Measurements from ENCODE around the gene NAXD.
"Not testable (repeated sequence)": the region's sequence is repeated elsewhere in the genome, so short reads cannot be mapped to it uniquely, and the experiment has no call there.

NAXD gene

GRCh38 chr13:110628952-110629701 lies 13.8 kb downstream of the NAXD start:
- DNase-seq (ENCODE audit: low read depth) = no peak

DNA sequence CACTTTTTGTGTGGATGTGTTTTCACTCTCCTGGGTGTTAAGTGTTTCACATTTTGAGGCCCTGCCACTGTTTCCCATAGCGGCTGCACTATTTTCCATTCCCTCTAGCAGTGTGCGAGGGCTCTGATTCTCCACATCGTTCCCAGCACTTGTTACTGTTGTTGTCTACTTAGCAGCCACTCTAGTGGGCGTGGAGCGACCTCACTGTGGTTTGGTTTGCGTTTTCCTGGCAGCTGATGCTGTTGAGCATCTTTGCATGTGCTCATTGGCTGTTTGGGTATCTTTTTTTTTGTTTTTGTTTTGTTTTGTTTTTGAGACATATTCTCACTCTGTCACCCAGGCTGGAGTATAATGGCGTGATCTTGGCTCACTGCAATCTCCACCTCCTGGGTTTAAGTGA lies 14.4 kb downstream of the NAXD start:
- no peak for DNase-seq (ENCODE audit: low read depth)

GRCh38 chr13:110630566-110631119 lies 15.3 kb downstream of the NAXD start:
- no peak for DNase-seq (ENCODE audit: low read depth)

GRCh38 chr13:110632255-110632654 lies 16.9 kb downstream of the NAXD start:
- not testable (repeated sequence) for DNase-seq (ENCODE audit: low read depth)

- DNase-seq (ENCODE audit: low read depth) = no peak
These were observed 18.4 kb downstream of the NAXD start for GRCh38 chr13:110633776-110634175.

GRCh38 chr13:110634558-110634957 lies 19.2 kb downstream of the NAXD start:
- DNase-seq (ENCODE audit: low read depth) = no peak

GRCh38 chr13:110635405-110636002 lies 20.2 kb downstream of the NAXD start:
- DNase-seq (ENCODE audit: low read depth) = no peak

- DNase-seq (ENCODE audit: low read depth) = no peak
These were observed 20.7 kb downstream of the NAXD start for GRCh38 chr13:110636053-110636475.

DNA sequence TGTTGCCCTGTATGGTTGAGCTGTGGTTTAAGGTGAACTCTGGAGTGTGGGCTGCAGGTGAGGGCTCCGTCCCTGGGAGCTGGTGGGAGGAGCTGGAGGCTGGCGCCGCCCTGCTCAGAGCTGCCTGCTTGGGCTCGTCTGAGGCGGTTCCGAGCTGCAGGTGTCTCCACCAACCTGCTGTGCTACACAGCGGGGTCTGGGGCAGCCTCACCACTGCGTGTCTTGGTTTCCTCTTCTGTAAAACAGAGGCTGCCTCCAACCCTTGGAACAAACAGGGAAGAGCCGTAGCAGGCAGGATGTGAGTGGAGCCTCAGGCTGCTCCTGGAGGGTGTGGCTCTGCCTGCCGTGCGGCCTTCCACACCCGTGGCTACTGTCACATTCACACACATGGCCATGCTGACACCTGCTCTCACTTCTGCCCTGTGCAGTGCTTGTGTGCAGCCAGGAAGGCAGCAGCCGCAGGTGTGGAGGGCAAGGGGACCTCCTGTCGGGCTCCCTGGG lies 21.4 kb downstream of the NAXD start:
- DNase-seq (ENCODE audit: low read depth) = no peak

DNA sequence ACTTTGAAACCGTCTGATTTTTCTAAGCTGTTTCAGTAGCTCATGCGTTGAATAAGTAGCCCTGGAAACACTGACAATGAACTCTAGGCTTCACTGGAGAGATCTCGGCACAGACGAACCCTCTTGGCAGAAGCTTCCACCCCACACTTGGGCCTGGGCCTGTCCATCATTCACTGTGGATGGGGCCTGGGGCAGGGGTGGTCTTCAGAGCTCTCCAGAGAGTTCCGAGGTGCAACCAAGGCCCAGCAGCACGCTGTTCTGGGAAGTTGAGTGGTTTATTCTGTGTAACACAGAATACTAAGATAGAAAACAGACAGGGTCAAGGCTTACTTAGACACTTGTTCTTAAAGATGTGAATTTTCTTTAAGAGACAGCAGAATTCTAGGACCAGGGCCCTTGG lies 21.9 kb downstream of the NAXD start:
- no peak for DNase-seq (ENCODE audit: low read depth)

DNA sequence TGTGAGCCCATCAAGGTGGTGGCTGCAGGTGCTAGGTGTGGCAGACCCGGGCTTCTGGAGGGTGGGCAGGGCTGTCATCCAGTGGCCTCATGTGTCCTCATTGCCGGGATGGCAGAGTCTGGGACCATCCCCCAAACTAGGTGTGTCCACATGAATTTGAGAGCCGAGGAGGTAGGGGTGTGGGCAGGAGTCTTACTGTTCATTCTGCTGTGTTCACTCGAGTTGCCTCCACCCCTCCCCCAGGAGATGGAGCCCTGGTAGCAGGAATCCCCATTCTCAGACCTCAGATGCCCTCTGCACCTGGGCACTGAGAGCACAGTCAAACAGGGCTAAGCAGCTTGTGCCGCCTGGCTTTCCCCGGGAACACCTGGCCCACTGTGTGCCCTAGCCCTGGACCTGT lies 22.4 kb downstream of the NAXD start:
- DNase-seq (ENCODE audit: low read depth) = no peak

DNA sequence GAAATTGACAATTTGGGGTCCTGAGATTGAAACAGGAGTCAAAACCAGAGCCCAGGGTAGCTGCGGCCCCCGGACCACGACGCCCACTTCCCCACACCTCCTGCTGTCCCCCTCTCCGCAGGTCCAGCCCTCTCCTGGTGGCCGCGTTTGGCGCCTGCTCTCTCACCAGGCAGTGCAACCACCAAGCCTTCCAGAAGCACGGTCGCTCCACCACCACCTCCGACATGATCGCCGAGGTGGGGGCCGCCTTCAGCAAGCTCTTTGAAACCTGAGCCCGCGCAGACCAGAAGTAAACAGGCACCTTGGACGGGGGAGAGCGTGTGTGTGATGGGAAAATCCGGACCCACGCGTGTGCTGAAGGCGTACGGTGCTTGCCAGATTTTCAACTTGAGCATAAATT lies 22.9 kb downstream of the NAXD start:
- no peak for DNase-seq (ENCODE audit: low read depth)

- no peak for DNase-seq (ENCODE audit: low read depth)
These were observed 23.8 kb downstream of the NAXD start for GRCh38 chr13:110638814-110639806.

- no peak for DNase-seq (ENCODE audit: low read depth)
These were observed 24.6 kb downstream of the NAXD start for GRCh38 chr13:110639935-110640334.

DNA sequence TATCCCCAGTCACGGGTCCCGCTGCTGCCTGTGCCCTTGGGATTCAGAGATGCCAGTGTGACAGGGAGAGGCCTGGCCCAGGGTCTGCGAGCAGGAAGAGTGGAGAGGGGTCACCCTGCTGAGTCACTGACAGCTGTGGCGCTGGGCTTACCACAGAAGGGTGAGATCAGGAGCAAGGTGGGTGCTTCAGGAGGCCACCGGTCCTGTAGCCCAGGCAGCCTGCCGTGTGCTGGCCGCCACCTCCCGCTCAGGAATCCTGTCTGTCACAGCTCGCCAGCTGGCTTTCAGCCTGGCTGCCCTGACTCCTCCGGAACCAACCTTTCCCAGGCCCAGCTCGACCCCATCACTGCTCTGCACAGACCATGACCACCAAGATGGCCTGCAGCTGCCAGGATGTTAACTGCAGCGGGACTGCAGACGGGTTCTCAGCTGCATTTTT lies 25.3 kb downstream of the NAXD start:
- no peak for DNase-seq (ENCODE audit: low read depth)

- no peak for DNase-seq (ENCODE audit: low read depth)
These were observed 26.0 kb downstream of the NAXD start for GRCh38 chr13:110641055-110642015.

- DNase-seq (ENCODE audit: low read depth) = no peak
These were observed 27.1 kb downstream of the NAXD start for GRCh38 chr13:110642291-110642981.

DNA sequence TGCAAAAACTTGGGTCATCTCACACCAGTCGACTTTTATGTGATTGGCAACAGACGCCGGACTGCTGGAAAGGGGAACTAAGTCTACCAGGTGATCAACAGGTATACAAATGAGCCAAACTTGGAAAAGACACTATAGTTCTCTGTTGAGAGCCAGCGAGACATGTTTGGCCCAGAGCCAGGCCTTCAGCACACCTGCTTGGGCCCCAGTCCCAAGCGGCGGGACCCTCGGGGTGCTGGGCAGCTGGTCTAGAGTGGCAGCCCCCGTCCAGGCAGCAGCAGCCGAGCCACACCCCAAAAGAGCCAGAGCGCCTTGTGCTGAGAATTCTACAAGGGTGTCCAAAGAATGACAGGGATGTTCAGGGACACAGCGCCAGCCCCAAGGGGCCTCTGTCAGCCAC lies 28.0 kb downstream of the NAXD start:
- DNase-seq (ENCODE audit: low read depth) = no peak

GRCh38 chr13:110643768-110644421 lies 28.6 kb downstream of the NAXD start:
- no peak for DNase-seq (ENCODE audit: low read depth)
